CD4-positive, alpha-beta T cell (primary cell): ENCODE results near the gene PRKAB2. TPM values are rescaled to one million over a fixed set of nuclear protein-coding genes. Genes with fewer than 3 reads are reported as not detected.

ENCODE experiments used
- ATAC-seq: fragments of 200-7000 bp; cut with Tn5 transposase; one replicate; pipeline ENCODE4 v1.10.0; 2022; ENCODE audit warnings: mild to moderate bottlenecking; ENCODE audit not compliant: poor library complexity
- CTCF ChIA-PET: fragments of 350-600 bp; sonication (Branson Sonifier 250); formaldehyde crosslinking; loops from one replicate; lab custom pipeline; 2021; ENCODE audit warnings: antibody characterized with exemption, inconsistent platforms; lab: Charles Lee
- POLR2A ChIA-PET: fragments of 350-600 bp; sonication (Branson Sonifier 250); formaldehyde crosslinking; loops from one replicate; lab custom pipeline; 2021; ENCODE audit warnings: antibody characterized with exemption, inconsistent platforms; lab: Charles Lee
- DNase-seq, 14 experiments: peaks; one replicate each; pipeline ENCODE4 v3.0.0-alpha.2; 2013 to 2020; ENCODE audit warnings: mixed read lengths in 2 of 14
- H3K27ac ChIP-seq, 2 donors: one replicate each; pipeline versions ENCODE4 v1.5.1 to v1.7.0; 2013; ENCODE audit warnings: low read length in 2 of 2, low read depth in 1 of 2, mild to moderate bottlenecking in 1 of 2
- H3K27me3 ChIP-seq, 2 experiments: 1 replicate in 1 of 2; 2 replicates in 1 of 2; pipeline versions ENCODE4 v1.6.1 to v1.7.0; 2013; ENCODE audit warnings: low read length in 2 of 2, control low read depth in 1 of 2, mild to moderate bottlenecking in 1 of 2, moderate library complexity in 1 of 2; ENCODE audit not compliant: insufficient read depth in 2 of 2, control insufficient read depth in 1 of 2
- H3K36me3 ChIP-seq: one replicate; pipeline ENCODE4 v1.6.1; 2013; ENCODE audit warnings: low read length, control low read depth; ENCODE audit not compliant: insufficient read depth
- H3K4me1 ChIP-seq: one replicate; pipeline ENCODE4 v1.6.1; 2013; ENCODE audit warnings: low read length, control low read depth; ENCODE audit not compliant: insufficient read depth
- H3K4me3 ChIP-seq: one replicate; pipeline ENCODE4 v1.5.1; 2013; ENCODE audit warnings: mild to moderate bottlenecking, low read length, moderate library complexity
- H3K9me3 ChIP-seq, 2 experiments: 1 replicate in 1 of 2; 2 replicates in 1 of 2; pipeline versions ENCODE4 v1.6.1 to v1.7.0; 2013; ENCODE audit warnings: low read length in 2 of 2, mild to moderate bottlenecking in 2 of 2, control low read depth in 1 of 2, moderate library complexity in 1 of 2; ENCODE audit not compliant: control insufficient read depth in 1 of 2, insufficient read depth in 1 of 2
- H3K27ac Mint-ChIP-seq: one replicate; pipeline ENCODE4 v1.8.0; 2020; ENCODE audit warnings: mixed read lengths
- H3K27me3 Mint-ChIP-seq: one replicate; pipeline ENCODE4 v1.8.0; 2021; ENCODE audit warnings: mixed read lengths
- H3K36me3 Mint-ChIP-seq: one replicate; pipeline ENCODE4 v1.8.0; 2021; ENCODE audit warnings: low read depth, mixed read lengths
- H3K4me1 Mint-ChIP-seq: one replicate; pipeline ENCODE4 v1.8.0; 2021; ENCODE audit warnings: low read depth, mixed read lengths
- H3K4me3 Mint-ChIP-seq: one replicate; pipeline ENCODE4 v1.8.0; 2020; ENCODE audit warnings: mild to moderate bottlenecking, mixed read lengths
- H3K9me3 Mint-ChIP-seq: one replicate; pipeline ENCODE4 v1.8.0; 2020; ENCODE audit warnings: mixed read lengths
- intact Hi-C, 2 experiments: fragments of 100-400 bp; cut with DNase I in 1 of 2; cut with micrococcal nuclease in 1 of 2; formaldehyde crosslinking; loops; one replicate each; pipeline versions ENCODE4 v1.15.1 to v1.9.0; 2023 to 2025; cut with DNase I, micrococcal nuclease
- total RNA-seq, 174 experiments: library from RNA in 2 of 174; stranded (reverse) in 2 of 174; gene quantifications; one replicate each; pipeline ENCODE4 v1.2.3 and lab custom pipeline; 2021 to 2026
- TF ChIP-seq, protein P1 (sequence below): fragments of 200-600 bp; IDR thresholded peaks from one replicate; pipeline ENCODE4 v1.8.0; 2022; ENCODE audit warnings: antibody characterized with exemption, mild to moderate bottlenecking

The PRKAB2 gene
- total RNA-seq, 2 experiments from 2014 or later, result 7.4 to 9.6 TPM

- Histone ChIP-seq H3K4me3 (no peak overlapping the region), H3K4me1 (no peaks in the 10 kb centered on the region), H3K36me3 (no peaks in the 10 kb centered on the region), H3K27ac (no peak overlapping the region), H3K9me3 (no peaks in the 10 kb centered on the region), H3K27me3 (no peaks in the 10 kb centered on the region)
- H3K4me3 Mint-ChIP-seq, result no peak overlapping the region
- POLR2A ChIA-PET, result no interaction called here
- CTCF ChIA-PET, result no interaction called here
- no peaks in the 10 kb centered on the region for H3K36me3 Mint-ChIP-seq
- no peaks in the 10 kb centered on the region for H3K27me3 Mint-ChIP-seq
- ATAC-seq (no peak), DNase-seq (no peak)
- no peaks in the 10 kb centered on the region for H3K9me3 Mint-ChIP-seq
- TF ChIP-seq, protein P1, sequence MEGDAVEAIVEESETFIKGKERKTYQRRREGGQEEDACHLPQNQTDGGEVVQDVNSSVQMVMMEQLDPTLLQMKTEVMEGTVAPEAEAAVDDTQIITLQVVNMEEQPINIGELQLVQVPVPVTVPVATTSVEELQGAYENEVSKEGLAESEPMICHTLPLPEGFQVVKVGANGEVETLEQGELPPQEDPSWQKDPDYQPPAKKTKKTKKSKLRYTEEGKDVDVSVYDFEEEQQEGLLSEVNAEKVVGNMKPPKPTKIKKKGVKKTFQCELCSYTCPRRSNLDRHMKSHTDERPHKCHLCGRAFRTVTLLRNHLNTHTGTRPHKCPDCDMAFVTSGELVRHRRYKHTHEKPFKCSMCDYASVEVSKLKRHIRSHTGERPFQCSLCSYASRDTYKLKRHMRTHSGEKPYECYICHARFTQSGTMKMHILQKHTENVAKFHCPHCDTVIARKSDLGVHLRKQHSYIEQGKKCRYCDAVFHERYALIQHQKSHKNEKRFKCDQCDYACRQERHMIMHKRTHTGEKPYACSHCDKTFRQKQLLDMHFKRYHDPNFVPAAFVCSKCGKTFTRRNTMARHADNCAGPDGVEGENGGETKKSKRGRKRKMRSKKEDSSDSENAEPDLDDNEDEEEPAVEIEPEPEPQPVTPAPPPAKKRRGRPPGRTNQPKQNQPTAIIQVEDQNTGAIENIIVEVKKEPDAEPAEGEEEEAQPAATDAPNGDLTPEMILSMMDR, result no peak
- intact Hi-C loops, result no loop called here
- H3K27ac Mint-ChIP-seq, result no peak overlapping the region
- H3K4me1 Mint-ChIP-seq, result no peaks in the 10 kb centered on the region
Observed at GRCh38 chr1:147210987-147211386, 38.7 kb upstream of the PRKAB2 start.

DNA sequence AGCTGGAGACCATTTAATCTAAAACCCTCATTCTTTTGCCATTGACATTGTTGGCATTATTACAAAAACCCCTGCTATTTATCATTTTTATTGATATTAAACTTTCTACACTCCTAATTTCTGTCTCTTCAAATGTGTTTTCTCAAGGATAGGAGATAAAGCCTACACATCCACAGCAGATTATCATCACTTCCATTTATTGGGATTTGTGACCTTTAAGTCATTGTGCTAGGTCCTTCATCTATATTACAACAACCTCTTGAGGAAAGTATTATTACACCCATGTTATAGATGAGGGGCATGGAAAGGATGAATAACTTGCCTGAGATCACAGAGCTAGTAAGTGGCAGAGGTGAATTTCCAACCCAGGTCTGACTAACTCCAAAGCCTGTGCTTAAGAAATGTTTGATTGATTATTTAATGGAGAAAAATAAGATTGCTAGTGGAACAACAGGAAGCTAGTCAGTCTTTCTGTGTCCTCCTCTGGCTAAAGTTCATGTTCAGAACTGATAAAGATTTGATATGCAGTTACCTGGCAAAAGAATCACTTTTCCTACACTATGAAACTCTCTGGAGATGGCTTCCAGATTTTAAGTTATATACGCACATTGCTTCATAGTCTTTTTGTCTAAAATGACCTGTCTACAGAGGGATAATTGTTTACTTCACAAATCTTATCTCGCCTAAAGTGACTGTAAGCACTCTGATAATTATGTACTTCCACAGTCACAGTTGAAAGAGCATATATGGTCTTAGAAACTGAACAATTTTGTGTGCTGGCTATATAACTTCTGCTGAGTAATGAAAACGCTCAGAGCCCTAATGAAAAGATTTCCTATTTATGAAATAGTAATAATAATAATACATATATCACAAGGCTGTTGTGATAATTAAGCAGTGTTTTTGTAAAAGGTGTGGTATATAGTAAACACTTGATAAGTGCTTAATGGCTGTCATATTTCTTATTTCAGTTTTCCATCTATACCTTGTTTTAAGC is 37.9 kb upstream of the PRKAB2 start:
- no peak for DNase-seq
- ChIA-PET CTCF (no interaction called here), POLR2A (no interaction called here)
- no peaks in the 10 kb centered on the region for H3K4me1 Mint-ChIP-seq
- H3K36me3 Mint-ChIP-seq, result no peaks in the 10 kb centered on the region
- H3K9me3 Mint-ChIP-seq, result no peaks in the 10 kb centered on the region
- intact Hi-C loops, result no loop called here
- Histone ChIP-seq H3K27me3 (no peaks in the 10 kb centered on the region), H3K9me3 (no peaks in the 10 kb centered on the region), H3K4me1 (no peaks in the 10 kb centered on the region), H3K27ac (no peak overlapping the region), H3K4me3 (no peak overlapping the region), H3K36me3 (no peaks in the 10 kb centered on the region)
- no peak for ATAC-seq
- no peak overlapping the region for H3K27ac Mint-ChIP-seq
- no peaks in the 10 kb centered on the region for H3K27me3 Mint-ChIP-seq
- H3K4me3 Mint-ChIP-seq, result no peak overlapping the region
- TF ChIP-seq, protein P1, result no peak

DNA sequence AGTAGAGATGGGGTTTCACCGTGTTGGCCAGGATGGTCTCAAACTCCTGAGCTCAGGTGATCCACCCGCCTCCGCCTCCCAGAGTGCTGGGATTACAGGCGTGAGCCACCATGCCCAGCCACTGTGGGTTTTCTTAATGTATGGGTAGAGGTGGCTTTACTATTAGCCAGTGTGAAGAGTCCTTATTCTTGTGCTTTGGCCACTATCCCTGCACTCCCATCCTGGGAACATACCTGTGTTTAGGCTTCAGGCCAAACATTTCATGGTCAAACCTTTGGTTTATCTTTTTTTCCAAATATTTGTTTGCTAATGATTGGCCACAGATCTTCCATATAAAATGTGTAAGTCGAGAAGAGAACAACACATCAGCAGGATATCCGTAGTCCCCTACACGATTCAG is 36.3 kb upstream of the PRKAB2 start:
- POLR2A ChIA-PET, result no interaction called here
- H3K4me1 Mint-ChIP-seq, result no peaks in the 10 kb centered on the region
- no peaks in the 10 kb centered on the region for H3K27me3 ChIP-seq

More for the DNA sequence above, 36.3 kb upstream of the PRKAB2 start:
- no peaks in the 10 kb centered on the region for H3K36me3 ChIP-seq
- H3K4me1 ChIP-seq, result no peaks in the 10 kb centered on the region
- no peak overlapping the region for H3K4me3 ChIP-seq
- Mint-ChIP-seq H3K9me3 (no peaks in the 10 kb centered on the region), H3K27ac (no peak overlapping the region), H3K4me3 (no peak overlapping the region), H3K27me3 (no peaks in the 10 kb centered on the region), H3K36me3 (no peaks in the 10 kb centered on the region)
- CTCF ChIA-PET, result no interaction called here
- TF ChIP-seq, protein P1, result no peak
- no peak overlapping the region for H3K27ac ChIP-seq
- no peak for DNase-seq
- H3K9me3 ChIP-seq, result no peaks in the 10 kb centered on the region
- no peak for ATAC-seq
- intact Hi-C loops, result no loop called here
